Endothelial cell (in vitro differentiated cells): ENCODE data around the gene TMEM231. TPM values are rescaled to one million over a fixed set of nuclear protein-coding genes. Genes with fewer than 3 reads are reported as not detected.
"Not testable (repeated sequence)": the region's sequence is repeated elsewhere in the genome, so short reads cannot be mapped to it uniquely, and the experiment has no call there.

ENCODE experiments used
- DNase-seq: peaks from one replicate; pipeline ENCODE4 v3.0.0; 2021; ENCODE audit warnings: low spot score
- H3K27ac Mint-ChIP-seq: one replicate; pipeline ENCODE4 v1.8.0; 2021; ENCODE audit warnings: mixed read lengths, inconsistent platforms; ENCODE audit not compliant: unreplicated experiment
- H3K27me3 Mint-ChIP-seq: one replicate; pipeline ENCODE4 v1.8.0; 2021; ENCODE audit warnings: mild to moderate bottlenecking, moderate library complexity, mixed read lengths, inconsistent platforms; ENCODE audit not compliant: unreplicated experiment
- H3K36me3 Mint-ChIP-seq: one replicate; pipeline ENCODE4 v1.8.0; 2021; ENCODE audit warnings: mild to moderate bottlenecking, low read depth, mixed read lengths, inconsistent platforms; ENCODE audit not compliant: unreplicated experiment
- H3K4me1 Mint-ChIP-seq: one replicate; pipeline ENCODE4 v1.8.0; 2021; ENCODE audit warnings: mild to moderate bottlenecking, mixed read lengths, inconsistent platforms; ENCODE audit not compliant: unreplicated experiment
- H3K4me3 Mint-ChIP-seq: one replicate; pipeline ENCODE4 v1.8.0; 2021; ENCODE audit warnings: mild to moderate bottlenecking, mixed read lengths, inconsistent platforms; ENCODE audit not compliant: unreplicated experiment
- H3K9me3 Mint-ChIP-seq: one replicate; pipeline ENCODE4 v1.8.0; 2021; ENCODE audit warnings: mixed read lengths, inconsistent platforms; ENCODE audit not compliant: unreplicated experiment
- CTCF ChIP-seq: fragments of 200-600 bp; sonication (generic); IDR thresholded peaks from one replicate; pipeline ENCODE4 v1.5.0; 2021; ENCODE audit warnings: antibody characterized with exemption; ENCODE audit not compliant: unreplicated experiment
- total RNA-seq: library from RNA; stranded (reverse); fragmentation: NEBNext Ultra II Directional; extraction: Animal tissue kit (Norgen Biotek cat#: 25700); gene quantifications from one replicate; pipeline ENCODE4 v1.2.1, GENCODE V29; 2021; ENCODE audit not compliant: unreplicated experiment

The TMEM231 gene
- total RNA-seq, 1 donor from 2014 or later: 14.5 TPM

- Mint-ChIP-seq H3K27ac (peak overlapping the region; percentile 88), H3K9me3 (no peaks in the 10 kb centered on the region), H3K36me3 (peaks cover 33% of the 10 kb centered on the region), H3K4me1 (peaks cover 39% of the 10 kb centered on the region), H3K27me3 (peaks cover 4% of the 10 kb centered on the region), H3K4me3 (peak overlapping the region; percentile 65)
- DNase-seq: no peak
- TF ChIP-seq CTCF: no peak
These were observed 37.3 kb upstream of the TMEM231 start for GRCh38 chr16:75593308-75593707.

GRCh38 chr16:75591927-75592326, 35.9 kb upstream of the TMEM231 start:
- H3K27me3 Mint-ChIP-seq, H3K27ac Mint-ChIP-seq, H3K4me3 Mint-ChIP-seq, H3K9me3 Mint-ChIP-seq, DNase-seq: not testable (repeated sequence)
- H3K36me3 Mint-ChIP-seq: peaks cover 24% of the 10 kb centered on the region
- peaks cover 39% of the 10 kb centered on the region for H3K4me1 Mint-ChIP-seq

GRCh38 chr16:75590920-75591843, 35.1 kb upstream of the TMEM231 start:
- H3K4me1 Mint-ChIP-seq: peaks cover 39% of the 10 kb centered on the region
- peaks cover 21% of the 10 kb centered on the region for H3K36me3 Mint-ChIP-seq
- no peak for TF ChIP-seq CTCF
- no peaks in the 10 kb centered on the region for H3K9me3 Mint-ChIP-seq
- no peak for DNase-seq
- peaks cover 4% of the 10 kb centered on the region for H3K27me3 Mint-ChIP-seq
- peak overlapping the region; percentile 90 for H3K27ac Mint-ChIP-seq
- H3K4me3 Mint-ChIP-seq: no peak overlapping the region

- TF ChIP-seq CTCF: no peak
- Mint-ChIP-seq H3K27ac (peak overlapping the region; percentile 59), H3K36me3 (peaks cover 32% of the 10 kb centered on the region), H3K9me3 (no peaks in the 10 kb centered on the region), H3K4me3 (peak overlapping the region; percentile 4), H3K27me3 (peaks cover 6% of the 10 kb centered on the region), H3K4me1 (peaks cover 28% of the 10 kb centered on the region)
- DNase-seq: no peak
These were observed 33.3 kb upstream of the TMEM231 start for GRCh38 chr16:75589306-75589705.

- Mint-ChIP-seq H3K36me3 (peaks cover 33% of the 10 kb centered on the region), H3K9me3 (no peaks in the 10 kb centered on the region), H3K27ac (peak overlapping the region; percentile 59), H3K4me1 (peaks cover 22% of the 10 kb centered on the region), H3K4me3 (no peak overlapping the region), H3K27me3 (peaks cover 4% of the 10 kb centered on the region)
- TF ChIP-seq CTCF: no peak
- no peak for DNase-seq
These were observed 32.7 kb upstream of the TMEM231 start for GRCh38 chr16:75588716-75589115.
